Immature natural killer cell (primary cell): ENCODE data around the gene AANAT. TPM values are rescaled to one million over a fixed set of nuclear protein-coding genes. Genes with fewer than 3 reads are reported as not detected.

Source experiments
- DNase-seq, 3 donors: peaks; one replicate each; pipeline ENCODE4 v3.0.0; 2022; ENCODE audit warnings: mixed read lengths in 1 of 3
- H3K27ac Mint-ChIP-seq, 6 donors: one replicate each; pipeline ENCODE4 v1.8.0; 2020; ENCODE audit warnings: mixed read lengths in 6 of 6, mild to moderate bottlenecking in 5 of 6, inconsistent platforms in 4 of 6, moderate library complexity in 3 of 6
- H3K27me3 Mint-ChIP-seq, 3 donors: one replicate each; pipeline ENCODE4 v1.8.0; 2020 to 2021; ENCODE audit warnings: low read depth in 3 of 3, mild to moderate bottlenecking in 3 of 3, mixed read lengths in 3 of 3, moderate library complexity in 3 of 3, inconsistent platforms in 1 of 3
- H3K36me3 Mint-ChIP-seq, 3 donors: one replicate each; pipeline ENCODE4 v1.8.0; 2020; ENCODE audit warnings: mixed read lengths in 3 of 3, inconsistent platforms in 2 of 3, mild to moderate bottlenecking in 2 of 3
- H3K4me1 Mint-ChIP-seq, 2 donors: one replicate each; pipeline ENCODE4 v1.8.0; 2020; ENCODE audit warnings: inconsistent platforms in 2 of 2, mild to moderate bottlenecking in 2 of 2, mixed read lengths in 2 of 2, moderate library complexity in 1 of 2
- H3K4me3 Mint-ChIP-seq, 5 donors: one replicate each; pipeline ENCODE4 v1.8.0; 2020; ENCODE audit warnings: mild to moderate bottlenecking in 5 of 5, mixed read lengths in 5 of 5, inconsistent platforms in 3 of 5, moderate library complexity in 3 of 5
- H3K9me3 Mint-ChIP-seq, 6 donors: one replicate each; pipeline ENCODE4 v1.8.0; 2020; ENCODE audit warnings: mild to moderate bottlenecking in 6 of 6, mixed read lengths in 6 of 6, inconsistent platforms in 4 of 6, moderate library complexity in 3 of 6
- polyA plus RNA-seq, 3 donors: library from polyadenylated mRNA; unstranded; fragments of 300-500 nt; fragmentation: Illumina TruSeq; gene quantifications; one replicate each; pipeline ENCODE4 v1.2.3, GENCODE V29; 2021

The AANAT gene
- polyA plus RNA-seq: under 1 TPM in 1 of 3 donors, not detected in 2; 0.34 TPM

GRCh38 chr17:76467366-76467765 lies at the start of gene AANAT:
AANAT (plus strand) TSS chr17:76467603; CDS start chr17:76468747, 1,144 bp downstream.
- peak within 1 kb of the TSS; percentile 37 to 61 (median 52) for H3K27ac Mint-ChIP-seq
- H3K4me1 Mint-ChIP-seq: peaks cover 4 to 7% of the 10 kb centered on the region in 2 donors
- no peak for DNase-seq
- peaks cover 0 to 8% (median 3%) of the 10 kb centered on the region in 3 donors for H3K36me3 Mint-ChIP-seq
- H3K9me3 Mint-ChIP-seq: no peaks in the 10 kb centered on the region
- peaks cover 0 to 9% (median 1%) of the 10 kb centered on the region in 3 donors for H3K27me3 Mint-ChIP-seq
- H3K4me3 Mint-ChIP-seq: no peak within 1 kb of the TSS

- Mint-ChIP-seq H3K4me1 (peaks cover 28 to 49% of the 10 kb centered on the region in 2 donors), H3K27ac (peak overlapping the region in 2 of 6 donors; percentile 24 to 29), H3K9me3 (no peaks in the 10 kb centered on the region), H3K4me3 (no peak overlapping the region), H3K36me3 (peaks cover 0 to 7% (median 7%) of the 10 kb centered on the region in 3 donors), H3K27me3 (peaks cover 0 to 4% (median 3%) of the 10 kb centered on the region in 3 donors)
- DNase-seq: no peak
Measured at GRCh38 chr17:76419576-76420260, 47.7 kb upstream of the AANAT start.

GRCh38 chr17:76420356-76421043 lies 46.9 kb upstream of the AANAT start:
- H3K9me3 Mint-ChIP-seq: no peaks in the 10 kb centered on the region
- peaks cover 0 to 7% (median 7%) of the 10 kb centered on the region in 3 donors for H3K36me3 Mint-ChIP-seq
- DNase-seq: no peak
- H3K4me1 Mint-ChIP-seq: peaks cover 28 to 49% of the 10 kb centered on the region in 2 donors
- H3K4me3 Mint-ChIP-seq: no peak overlapping the region
- peak overlapping the region in 3 of 6 donors; percentile 29 to 67 (median 52) for H3K27ac Mint-ChIP-seq
- peaks cover 2 to 4% (median 3%) of the 10 kb centered on the region in 3 donors for H3K27me3 Mint-ChIP-seq

DNA sequence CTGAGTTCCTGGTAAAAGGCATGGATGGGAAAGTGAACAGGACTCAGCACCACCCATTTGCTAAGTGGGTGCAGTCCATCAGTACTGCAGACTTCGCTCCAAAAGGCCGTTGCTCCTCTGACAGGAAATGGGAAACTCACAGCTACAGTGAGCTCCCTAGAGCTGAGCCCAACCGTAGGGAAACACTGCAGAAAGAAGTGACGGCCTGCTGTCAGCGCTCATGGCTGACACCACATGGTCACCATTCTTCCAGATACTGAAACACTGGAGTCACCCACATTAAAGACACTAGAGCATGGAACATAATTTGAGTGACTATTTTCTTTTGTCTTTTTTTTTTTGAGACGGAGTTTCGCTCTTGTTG lies 46.4 kb upstream of the AANAT start:
- Mint-ChIP-seq H3K4me3 (no peak overlapping the region), H3K9me3 (no peaks in the 10 kb centered on the region), H3K4me1 (peaks cover 28 to 49% of the 10 kb centered on the region in 2 donors), H3K27me3 (peaks cover 2 to 4% (median 3%) of the 10 kb centered on the region in 3 donors), H3K36me3 (peaks cover 0 to 7% (median 7%) of the 10 kb centered on the region in 3 donors), H3K27ac (no peak overlapping the region)
- DNase-seq: no peak

DNA sequence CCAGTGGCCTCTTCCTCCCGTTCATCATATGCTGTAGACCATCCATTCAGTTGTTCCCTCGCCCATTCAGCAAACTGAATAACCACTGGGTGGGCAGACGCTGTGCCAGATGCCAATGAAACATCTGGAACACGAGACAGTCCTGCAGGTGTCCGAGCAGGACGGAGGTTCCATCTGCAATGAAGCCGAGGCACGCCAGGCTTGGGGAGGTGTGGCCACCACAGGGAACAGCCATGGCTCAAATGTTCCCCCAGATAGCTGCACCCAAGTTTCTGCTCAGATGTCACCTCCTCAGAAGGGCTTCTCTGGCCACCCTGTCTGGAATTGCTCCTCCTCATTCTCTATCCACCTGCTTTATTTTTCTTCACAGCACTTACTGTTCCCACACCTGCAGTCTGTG lies 45.0 kb upstream of the AANAT start:
- Mint-ChIP-seq H3K4me1 (peaks cover 25 to 44% of the 10 kb centered on the region in 2 donors), H3K27me3 (peaks cover 2 to 4% (median 3%) of the 10 kb centered on the region in 3 donors), H3K4me3 (no peak overlapping the region), H3K9me3 (no peaks in the 10 kb centered on the region), H3K36me3 (peaks cover 0 to 7% (median 3%) of the 10 kb centered on the region in 3 donors), H3K27ac (no peak overlapping the region)
- DNase-seq: no peak

DNA sequence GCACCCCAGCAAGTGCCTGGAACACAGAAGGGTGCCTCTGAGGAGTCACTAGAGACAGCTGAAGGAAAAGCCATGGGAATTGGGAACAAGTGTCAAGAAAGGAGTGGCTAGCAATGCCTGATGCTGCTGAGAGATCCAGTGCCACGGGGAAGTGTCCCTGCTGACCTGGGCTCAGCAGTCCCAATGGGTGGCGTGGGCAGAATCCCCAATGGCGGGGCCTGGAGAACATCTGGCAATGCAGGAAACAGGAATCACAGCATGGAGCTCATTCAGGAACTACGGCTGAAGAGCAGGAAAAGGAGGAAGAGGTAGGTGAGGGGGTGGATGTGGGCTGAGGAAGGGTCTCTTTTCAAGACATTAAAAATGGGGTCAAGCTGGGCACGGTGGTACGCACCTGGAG lies 44.5 kb upstream of the AANAT start:
- H3K4me3 Mint-ChIP-seq: no peak overlapping the region
- peaks cover 2 to 4% (median 3%) of the 10 kb centered on the region in 3 donors for H3K27me3 Mint-ChIP-seq
- H3K27ac Mint-ChIP-seq: peak overlapping the region in 2 of 6 donors; percentile 24 to 56
- H3K36me3 Mint-ChIP-seq: peaks cover 0 to 3% (median 0%) of the 10 kb centered on the region in 3 donors
- H3K9me3 Mint-ChIP-seq: no peaks in the 10 kb centered on the region
- peaks cover 21 to 39% of the 10 kb centered on the region in 2 donors for H3K4me1 Mint-ChIP-seq
- DNase-seq: no peak

DNA sequence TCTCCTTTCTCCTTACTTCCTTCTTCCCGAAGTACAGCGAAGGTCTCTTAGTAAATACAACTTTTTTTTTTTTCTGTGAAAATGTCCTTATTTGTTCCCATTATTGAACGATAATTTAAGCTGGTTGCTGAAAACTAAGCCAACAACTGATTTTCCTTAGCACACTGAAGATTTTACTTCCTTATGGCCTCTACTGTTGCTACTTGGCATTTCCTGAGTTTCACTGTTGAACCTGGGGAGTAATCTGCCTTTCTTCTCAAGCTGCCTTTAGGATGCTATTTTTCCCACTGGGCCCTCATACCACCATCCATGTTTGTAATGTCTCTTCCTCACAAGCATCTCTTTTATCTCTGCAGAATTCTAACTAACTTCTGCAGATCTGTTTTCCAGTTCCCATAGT lies 40.5 kb upstream of the AANAT start:
- peaks cover 0 to 3% (median 0%) of the 10 kb centered on the region in 3 donors for H3K36me3 Mint-ChIP-seq
- peaks cover 4 to 24% of the 10 kb centered on the region in 2 donors for H3K4me1 Mint-ChIP-seq
- no peak for DNase-seq
- H3K27ac Mint-ChIP-seq: no peak overlapping the region
- H3K4me3 Mint-ChIP-seq: no peak overlapping the region
- H3K27me3 Mint-ChIP-seq: peaks cover 1 to 4% (median 2%) of the 10 kb centered on the region in 3 donors
- H3K9me3 Mint-ChIP-seq: no peaks in the 10 kb centered on the region

GRCh38 chr17:76427501-76428231 lies 39.7 kb upstream of the AANAT start:
- H3K27ac Mint-ChIP-seq: peak overlapping the region in 1 of 6 donors; percentile 6
- peaks cover 1 to 3% (median 2%) of the 10 kb centered on the region in 3 donors for H3K27me3 Mint-ChIP-seq
- H3K36me3 Mint-ChIP-seq: peaks cover 0 to 3% (median 0%) of the 10 kb centered on the region in 3 donors
- no peak overlapping the region for H3K4me3 Mint-ChIP-seq
- no peaks in the 10 kb centered on the region for H3K9me3 Mint-ChIP-seq
- peaks cover 4 to 16% of the 10 kb centered on the region in 2 donors for H3K4me1 Mint-ChIP-seq
- DNase-seq: no peak

DNA sequence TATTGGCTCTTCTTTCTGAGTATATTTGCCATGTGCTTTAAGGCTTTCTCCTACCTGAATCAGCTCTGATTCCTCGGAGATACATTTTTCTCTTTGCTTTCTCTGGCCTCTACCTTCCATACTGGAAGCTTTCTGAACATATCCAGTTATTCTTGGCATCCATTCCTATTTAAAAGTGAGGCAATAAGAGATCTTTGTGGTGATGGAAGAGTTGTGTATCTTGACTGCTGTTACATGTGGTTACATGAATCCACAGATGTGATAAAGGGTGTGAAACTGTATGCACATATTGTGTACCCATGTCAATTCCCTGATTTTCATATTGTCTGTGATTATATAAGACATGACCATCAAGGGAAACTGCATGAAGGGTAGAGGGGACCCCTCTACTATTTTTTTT lies 38.9 kb upstream of the AANAT start:
- no peak for DNase-seq
- H3K27me3 Mint-ChIP-seq: peaks cover 0 to 2% (median 1%) of the 10 kb centered on the region in 3 donors
- H3K4me3 Mint-ChIP-seq: no peak overlapping the region
- no peaks in the 10 kb centered on the region for H3K36me3 Mint-ChIP-seq
- no peaks in the 10 kb centered on the region for H3K9me3 Mint-ChIP-seq
- H3K27ac Mint-ChIP-seq: no peak overlapping the region
- peaks cover 2 to 18% of the 10 kb centered on the region in 2 donors for H3K4me1 Mint-ChIP-seq

DNA sequence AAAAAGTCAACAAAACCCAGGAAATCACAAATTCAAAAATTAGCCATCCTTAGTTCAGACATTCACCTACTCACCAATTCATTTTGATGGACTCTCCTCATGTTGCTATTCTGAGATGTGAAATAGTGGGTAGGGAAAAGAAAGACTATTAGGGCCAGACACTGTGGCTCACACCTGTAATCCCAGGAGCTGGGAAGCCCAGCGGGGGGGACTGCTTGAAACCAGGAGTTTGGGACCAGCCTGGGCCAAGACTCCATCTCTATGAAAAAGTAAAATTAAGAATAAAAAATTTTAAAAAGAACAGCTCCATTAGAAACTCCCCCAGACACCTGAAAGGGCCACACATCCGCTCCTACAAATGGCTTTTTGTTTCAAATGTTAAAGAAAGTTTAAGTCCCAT lies 35.9 kb upstream of the AANAT start:
- no peak overlapping the region for H3K4me3 Mint-ChIP-seq

DNA sequence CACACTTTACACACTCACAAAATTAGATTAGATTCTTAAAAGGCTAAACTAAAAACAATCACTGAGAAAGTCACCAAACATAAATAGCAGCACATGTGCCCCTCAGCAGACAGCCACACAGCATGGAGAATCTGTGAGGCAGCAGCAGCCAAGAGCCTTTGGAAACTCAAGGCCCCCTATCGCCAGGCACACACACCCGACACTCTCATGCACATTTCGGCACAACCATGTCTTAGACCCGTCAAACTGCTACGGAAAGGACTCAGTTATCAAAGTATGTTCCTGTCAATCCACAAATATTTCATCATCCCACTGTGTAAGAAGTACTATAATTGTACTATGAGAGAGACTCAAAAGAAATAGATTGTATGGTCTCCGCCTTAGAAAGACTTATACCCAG lies 35.4 kb upstream of the AANAT start:
- DNase-seq: no peak
- Mint-ChIP-seq H3K9me3 (no peaks in the 10 kb centered on the region), H3K27me3 (peaks cover 0 to 1% (median 0%) of the 10 kb centered on the region in 3 donors), H3K36me3 (no peaks in the 10 kb centered on the region), H3K4me1 (peaks cover 7 to 23% of the 10 kb centered on the region in 2 donors), H3K27ac (no peak overlapping the region), H3K4me3 (no peak overlapping the region)

More for the DNA sequence above, 35.9 kb upstream of the AANAT start:
- Mint-ChIP-seq H3K9me3 (no peaks in the 10 kb centered on the region), H3K36me3 (no peaks in the 10 kb centered on the region), H3K4me1 (peaks cover 6 to 21% of the 10 kb centered on the region in 2 donors), H3K27ac (no peak overlapping the region), H3K27me3 (peaks cover 0 to 1% (median 0%) of the 10 kb centered on the region in 3 donors)
- DNase-seq: no peak

DNA sequence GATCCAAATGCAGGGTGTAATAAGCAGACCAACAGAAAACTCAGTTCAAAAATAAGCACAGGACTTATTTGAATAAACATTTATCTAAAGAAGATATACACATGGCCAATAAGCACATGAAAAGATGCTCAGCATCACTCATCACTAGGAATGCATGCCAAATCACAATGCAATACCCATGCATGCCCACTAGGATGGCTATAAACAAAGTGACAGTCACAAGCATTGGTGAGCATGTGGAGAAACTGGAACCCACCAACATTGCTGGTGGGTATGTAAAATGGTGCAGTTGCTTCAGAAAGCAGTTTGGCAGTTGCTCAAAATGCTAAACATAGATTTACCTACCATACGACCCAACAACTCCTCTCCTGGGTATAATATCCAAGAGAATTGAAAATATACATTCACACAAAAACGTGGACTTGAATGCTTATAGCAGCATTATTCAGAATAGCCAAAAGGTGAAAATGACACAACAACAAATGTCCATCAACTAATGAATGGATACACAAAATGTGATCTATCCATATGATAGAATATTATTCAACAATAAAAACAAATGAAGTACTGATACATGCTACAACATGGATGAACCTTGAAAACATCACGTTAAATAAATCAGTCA lies 34.6 kb upstream of the AANAT start:
- no peak overlapping the region for H3K27ac Mint-ChIP-seq
- H3K36me3 Mint-ChIP-seq: no peaks in the 10 kb centered on the region
- no peak overlapping the region for H3K4me3 Mint-ChIP-seq
- no peak for DNase-seq
- H3K27me3 Mint-ChIP-seq: peaks cover 0 to 1% (median 0%) of the 10 kb centered on the region in 3 donors
- H3K4me1 Mint-ChIP-seq: peaks cover 7 to 26% of the 10 kb centered on the region in 2 donors
- H3K9me3 Mint-ChIP-seq: no peaks in the 10 kb centered on the region

DNA sequence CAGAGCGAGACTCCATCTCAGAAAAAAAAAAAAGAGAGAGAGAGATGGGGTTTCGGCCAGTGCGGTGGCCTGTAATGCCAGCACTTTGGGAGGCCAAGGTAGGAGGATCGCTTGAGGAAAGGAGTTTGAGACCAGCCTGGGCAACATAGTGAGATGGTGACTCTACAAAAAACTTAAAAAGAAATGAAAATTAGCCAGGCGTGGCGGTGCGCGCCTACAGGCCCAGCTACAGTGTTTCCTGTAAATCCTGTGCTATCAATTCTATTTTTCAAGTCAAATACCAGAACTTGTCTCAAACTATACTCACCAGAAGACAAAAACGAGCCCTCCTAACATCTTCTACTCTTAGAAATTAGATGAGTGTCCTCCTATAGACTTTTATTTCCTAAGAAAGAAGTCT lies 33.7 kb upstream of the AANAT start:
- H3K4me1 Mint-ChIP-seq: peaks cover 7 to 29% of the 10 kb centered on the region in 2 donors
- no peaks in the 10 kb centered on the region for H3K27me3 Mint-ChIP-seq

More for the DNA sequence above, 33.7 kb upstream of the AANAT start:
- Mint-ChIP-seq H3K4me3 (no peak overlapping the region), H3K27ac (no peak overlapping the region), H3K9me3 (no peaks in the 10 kb centered on the region), H3K36me3 (peaks cover 0 to under 1% (median 0%) of the 10 kb centered on the region in 3 donors)
- no peak for DNase-seq
